Liver (tissue), 3 donors: ENCODE data around the gene TNS3.

Experiments used
- CTCF ChIP-seq: fragments of 150-350 bp; IDR thresholded peaks from 2 replicates; pipeline ENCODE4 v1.5.1; 2017; ENCODE audit warnings: improper control_type of control experiment, low read depth, low read length; ENCODE audit not compliant: missing input control
- FOXA1 ChIP-seq: IDR thresholded peaks from 2 replicates; pipeline ENCODE4 v1.6.1; 2016; ENCODE audit warnings: antibody characterized with exemption
- FOXA2 ChIP-seq: IDR thresholded peaks from 2 replicates; pipeline ENCODE4 v1.6.1; 2016; ENCODE audit warnings: antibody characterized with exemption
- GABPA ChIP-seq, 2 donors: IDR thresholded peaks in 1 of 2; conservative IDR thresholded peaks in 1 of 2; 2 replicates each; pipeline ENCODE4 v1.6.1; 2016; ENCODE audit warnings: antibody characterized with exemption in 2 of 2, mild to moderate bottlenecking in 1 of 2, moderate library complexity in 1 of 2
- REST ChIP-seq: IDR thresholded peaks from 2 replicates; pipeline ENCODE4 v1.6.1; 2016; ENCODE audit warnings: antibody characterized with exemption, mild to moderate bottlenecking
- SP1 ChIP-seq: IDR thresholded peaks from 2 replicates; pipeline ENCODE4 v1.6.1; 2018; ENCODE audit warnings: antibody characterized with exemption, mild to moderate bottlenecking
- YY1 ChIP-seq: IDR thresholded peaks from 2 replicates; pipeline ENCODE4 v1.6.1; 2016; ENCODE audit warnings: antibody characterized with exemption, mild to moderate bottlenecking
- donor health status: healthy.
- donor health status: healthy.

- no peak for TF ChIP-seq FOXA1
- TF ChIP-seq CTCF = no peak
- no peak for TF ChIP-seq GABPA (IDR thresholded peaks at IDR 0.05 in 1 of 2, conservative IDR thresholded peaks at IDR 0.05 in 1 of 2)
- TF ChIP-seq SP1 = no peak
- TF ChIP-seq REST = no peak
- TF ChIP-seq YY1 = no peak
- no peak for TF ChIP-seq FOXA2
Measured at GRCh38 chr7:47342296-47343060, 239.4 kb downstream of the TNS3 start.
